Naive thymus-derived CD4-positive, alpha-beta T cell (primary cell): ENCODE data around the gene SLC39A10. TPM values are rescaled to one million over a fixed set of nuclear protein-coding genes. Genes with fewer than 3 reads are reported as not detected.
A peak's percentile ranks its signal among the peaks of the same experiment; 100 is the strongest.
"Not testable (repeated sequence)": the region's sequence is repeated elsewhere in the genome, so short reads cannot be mapped to it uniquely, and the experiment has no call there.

Source experiments
- ATAC-seq: fragments of 150-1000 bp; cut with Tn5 transposase; 2 replicates; pipeline ENCODE4 v1.10.0; 2021; ENCODE audit warnings: mild to moderate bottlenecking, moderate library complexity
- CTCF ChIA-PET: fragments of 350-600 bp; sonication (Branson Sonifier 250); formaldehyde crosslinking; loops from one replicate; lab custom pipeline; 2021; ENCODE audit warnings: antibody characterized with exemption; lab: Charles Lee
- POLR2A ChIA-PET: fragments of 350-600 bp; sonication (Branson Sonifier 250); formaldehyde crosslinking; loops from one replicate; lab custom pipeline; 2021; ENCODE audit warnings: antibody characterized with exemption, inconsistent platforms; lab: Charles Lee
- DNase-seq, 9 donors: peaks; one replicate each; pipeline versions ENCODE4 v3.0.0 to v3.0.0-alpha.2; 2020 to 2022; ENCODE audit warnings: mixed read lengths in 1 of 9
- H3K27ac ChIP-seq: one replicate; pipeline ENCODE4 v1.7.0; 2013; ENCODE audit warnings: mild to moderate bottlenecking, low read depth, low read length, moderate library complexity
- H3K27me3 ChIP-seq, 2 donors: one replicate each; pipeline ENCODE4 v1.7.0; 2013; ENCODE audit warnings: low read length in 2 of 2, mild to moderate bottlenecking in 2 of 2, moderate library complexity in 2 of 2; ENCODE audit not compliant: control insufficient read depth in 2 of 2, insufficient read depth in 2 of 2
- H3K36me3 ChIP-seq, 3 experiments: 1 replicate in 2 of 3; 2 replicates in 1 of 3; pipeline ENCODE4 v1.7.0; 2013; ENCODE audit warnings: low read length in 3 of 3, mild to moderate bottlenecking in 3 of 3, moderate library complexity in 1 of 3; ENCODE audit not compliant: insufficient read depth in 3 of 3, control insufficient read depth in 2 of 3
- H3K4me1 ChIP-seq, 2 donors: one replicate each; pipeline ENCODE4 v1.7.0; 2013; ENCODE audit warnings: low read length in 2 of 2, mild to moderate bottlenecking in 2 of 2, moderate library complexity in 1 of 2; ENCODE audit not compliant: control insufficient read depth in 2 of 2, insufficient read depth in 2 of 2
- H3K4me3 ChIP-seq: 2 replicates; pipeline ENCODE4 v1.7.0; 2013; ENCODE audit warnings: mild to moderate bottlenecking, low read length
- H3K9me3 ChIP-seq, 3 experiments: 1 replicate in 2 of 3; 2 replicates in 1 of 3; pipeline ENCODE4 v1.7.0; 2013; ENCODE audit warnings: low read length in 3 of 3; ENCODE audit not compliant: control insufficient read depth in 2 of 3
- H3K27ac Mint-ChIP-seq, 9 donors: one replicate each; pipeline ENCODE4 v1.8.0; 2020 to 2022; ENCODE audit warnings: mixed read lengths in 9 of 9, mild to moderate bottlenecking in 8 of 9, moderate library complexity in 5 of 9, inconsistent platforms in 2 of 9
- H3K27me3 Mint-ChIP-seq, 5 donors: one replicate each; pipeline ENCODE4 v1.8.0; 2021 to 2022; ENCODE audit warnings: mixed read lengths in 5 of 5, mild to moderate bottlenecking in 1 of 5
- H3K36me3 Mint-ChIP-seq, 5 donors: one replicate each; pipeline ENCODE4 v1.8.0; 2020 to 2022; ENCODE audit warnings: mixed read lengths in 5 of 5, mild to moderate bottlenecking in 3 of 5, inconsistent platforms in 1 of 5
- H3K4me1 Mint-ChIP-seq, 7 donors: one replicate each; pipeline ENCODE4 v1.8.0; 2020 to 2022; ENCODE audit warnings: mixed read lengths in 7 of 7, mild to moderate bottlenecking in 3 of 7, inconsistent platforms in 1 of 7
- H3K4me3 Mint-ChIP-seq, 10 donors: one replicate each; pipeline ENCODE4 v1.8.0; 2020 to 2022; ENCODE audit warnings: mild to moderate bottlenecking in 10 of 10, mixed read lengths in 10 of 10, moderate library complexity in 6 of 10, inconsistent platforms in 2 of 10
- H3K9me3 Mint-ChIP-seq, 11 donors: one replicate each; pipeline ENCODE4 v1.8.0; 2020 to 2022; ENCODE audit warnings: mixed read lengths in 11 of 11, mild to moderate bottlenecking in 4 of 11, inconsistent platforms in 1 of 11, moderate library complexity in 1 of 11
- intact Hi-C, 2 donors: fragments of 100-400 bp; cut with micrococcal nuclease; formaldehyde crosslinking; loops; one replicate each; pipeline ENCODE4 v1.15.1; 2023
- polyA plus RNA-seq, 2 donors: library from polyadenylated mRNA; unstranded; fragments of 300-500 nt; fragmentation: Illumina TruSeq; gene quantifications; one replicate each; pipeline ENCODE4 v1.2.3, GENCODE V29; 2021
- total RNA-seq, 6 experiments: library from RNA in 5 of 6; stranded (reverse) in 5 of 6; gene quantifications; 1 replicate in 5 of 6; 2 replicates in 1 of 6; pipeline ENCODE4 v1.2.3 and lab custom pipeline; 2021 to 2026

The SLC39A10 gene
- total and polyA plus RNA-seq, 7 experiments from 2014 or later = 6.6 to 92.9 (median 58.0) TPM

DNA sequence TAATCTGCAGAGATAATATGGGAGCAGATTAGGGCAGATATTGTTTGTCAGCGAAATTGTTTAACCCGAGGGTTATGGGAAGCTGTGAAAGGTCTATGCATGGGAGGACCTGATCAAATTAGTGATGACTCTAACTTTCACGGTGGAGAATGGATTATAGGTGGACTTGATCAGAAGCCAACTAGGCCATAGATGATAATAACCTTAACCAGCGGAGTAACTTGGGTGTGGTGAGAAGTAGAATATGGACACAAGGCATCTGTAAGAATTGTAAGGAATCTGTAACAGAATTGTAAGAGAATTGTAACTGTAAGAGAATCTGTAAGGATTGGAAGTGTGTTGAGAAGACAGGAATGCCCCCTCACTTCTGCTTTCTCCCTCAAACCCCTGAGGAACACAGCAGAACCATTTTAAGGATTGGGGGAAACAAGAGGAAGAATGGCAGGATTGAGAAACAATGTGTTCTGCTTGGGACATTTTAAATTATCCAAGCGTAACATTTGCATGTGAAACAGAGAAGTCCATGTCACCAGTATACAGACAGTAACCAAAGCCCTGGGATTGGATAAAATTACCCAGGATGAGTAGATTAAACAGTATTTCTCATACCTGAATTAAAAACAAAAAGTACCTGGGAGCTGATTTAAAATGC, 14.9 kb upstream of the SLC39A10 start:
- no peak overlapping the region for H3K4me3 Mint-ChIP-seq
- intact Hi-C loops = no loop called here
- H3K36me3 ChIP-seq = no peaks in the 10 kb centered on the region
- DNase-seq (no peak), ATAC-seq (no peak)
- ChIA-PET CTCF (no interaction called here), POLR2A (interaction anchor here (1.3 to 1.4 kb wide), 2 partner anchors 15 to 45 kb away, joined by 5 read pairs; partner anchors contain the start of gene SLC39A10)
- H3K27me3 Mint-ChIP-seq = no peaks in the 10 kb centered on the region
- H3K4me3 ChIP-seq = no peak overlapping the region
- peaks cover 0 to 3% (median 0%) of the 10 kb centered on the region in 11 donors for H3K9me3 Mint-ChIP-seq
- H3K27me3 ChIP-seq = no peaks in the 10 kb centered on the region
- no peaks in the 10 kb centered on the region for H3K9me3 ChIP-seq
- H3K36me3 Mint-ChIP-seq = peaks cover 0 to 11% (median 0%) of the 10 kb centered on the region in 5 donors
- H3K27ac ChIP-seq = no peak overlapping the region
- no peaks in the 10 kb centered on the region for H3K4me1 ChIP-seq
- H3K27ac Mint-ChIP-seq = no peak overlapping the region
- H3K4me1 Mint-ChIP-seq = peaks cover 5 to 14% (median 10%) of the 10 kb centered on the region in 7 donors

DNA sequence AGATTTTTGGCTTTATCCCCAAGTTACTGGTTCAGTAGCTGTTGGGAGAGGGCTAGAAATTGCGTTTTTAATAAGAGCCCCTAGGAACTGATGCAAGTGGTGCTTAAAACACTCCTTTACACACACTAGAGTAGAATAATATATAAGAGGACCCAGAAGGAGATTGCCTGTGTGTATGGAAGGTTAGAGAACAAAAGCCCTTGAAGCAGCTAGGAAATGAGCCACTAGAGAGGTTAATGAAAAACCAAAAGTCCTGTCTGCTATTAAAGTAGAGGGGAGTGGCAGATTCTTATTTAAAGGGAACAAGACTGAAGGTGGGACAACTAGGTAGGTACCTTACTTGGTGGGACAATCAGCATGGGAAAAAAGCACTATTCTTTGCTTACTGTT, 14.4 kb upstream of the SLC39A10 start:
- intact Hi-C loops = no loop called here
- Histone ChIP-seq H3K27ac (no peak overlapping the region), H3K27me3 (no peaks in the 10 kb centered on the region), H3K4me3 (no peak overlapping the region), H3K9me3 (no peaks in the 10 kb centered on the region), H3K4me1 (no peaks in the 10 kb centered on the region), H3K36me3 (no peaks in the 10 kb centered on the region)
- ATAC-seq = no peak
- peaks cover 0 to 14% (median 0%) of the 10 kb centered on the region in 5 donors for H3K36me3 Mint-ChIP-seq
- H3K27me3 Mint-ChIP-seq = no peaks in the 10 kb centered on the region
- CTCF ChIA-PET = no interaction called here
- peaks cover 0 to 6% (median 0%) of the 10 kb centered on the region in 11 donors for H3K9me3 Mint-ChIP-seq
- peaks cover 5 to 18% (median 10%) of the 10 kb centered on the region in 7 donors for H3K4me1 Mint-ChIP-seq
- no peak overlapping the region for H3K4me3 Mint-ChIP-seq
- H3K27ac Mint-ChIP-seq = peak overlapping the region in 1 of 9 donors; percentile 15
- DNase-seq = no peak
- POLR2A ChIA-PET = interaction anchor here (1.3 to 1.4 kb wide), 2 partner anchors 14 to 46 kb away, joined by 5 read pairs; partner anchors contain the start of gene SLC39A10

DNA sequence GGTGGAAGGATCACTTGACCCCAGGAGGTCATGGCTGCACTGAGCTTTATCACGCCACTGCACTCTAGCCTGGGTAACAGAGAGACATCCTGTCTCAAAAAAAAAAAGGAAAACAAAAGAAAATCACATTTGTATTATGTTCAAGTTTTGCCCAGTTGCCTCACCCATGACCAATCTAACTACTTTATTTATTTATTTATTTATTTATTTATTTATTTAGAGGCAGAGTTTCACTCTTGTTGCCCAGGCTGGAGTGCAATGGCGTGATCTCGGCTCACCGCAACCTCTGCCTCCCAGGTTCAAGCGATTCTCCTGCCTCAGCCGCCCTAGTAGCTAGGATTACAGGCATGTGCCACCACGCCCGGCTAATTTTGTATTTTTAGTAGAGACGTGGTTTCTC, 12.3 kb upstream of the SLC39A10 start:
- intact Hi-C loops, ATAC-seq, H3K36me3 ChIP-seq, H3K27me3 ChIP-seq, H3K27ac ChIP-seq, H3K27ac Mint-ChIP-seq, H3K4me1 ChIP-seq, H3K4me3 ChIP-seq, DNase-seq, H3K9me3 ChIP-seq, H3K27me3 Mint-ChIP-seq, H3K9me3 Mint-ChIP-seq, H3K4me3 Mint-ChIP-seq: not testable (repeated sequence)
- ChIA-PET POLR2A (interaction anchor here (1.1 kb wide), 1 partner anchor 12 kb away, joined by 9 read pairs; the partner anchor contains the start of gene SLC39A10), CTCF (interaction anchor here (2.2 kb wide), 1 partner anchor 146 kb away, joined by 7 read pairs; no protein-coding TSS in a partner anchor)
- Mint-ChIP-seq H3K4me1 (peaks cover 13 to 30% (median 21%) of the 10 kb centered on the region in 7 donors), H3K36me3 (peaks cover 0 to 15% (median 0%) of the 10 kb centered on the region in 5 donors)

DNA sequence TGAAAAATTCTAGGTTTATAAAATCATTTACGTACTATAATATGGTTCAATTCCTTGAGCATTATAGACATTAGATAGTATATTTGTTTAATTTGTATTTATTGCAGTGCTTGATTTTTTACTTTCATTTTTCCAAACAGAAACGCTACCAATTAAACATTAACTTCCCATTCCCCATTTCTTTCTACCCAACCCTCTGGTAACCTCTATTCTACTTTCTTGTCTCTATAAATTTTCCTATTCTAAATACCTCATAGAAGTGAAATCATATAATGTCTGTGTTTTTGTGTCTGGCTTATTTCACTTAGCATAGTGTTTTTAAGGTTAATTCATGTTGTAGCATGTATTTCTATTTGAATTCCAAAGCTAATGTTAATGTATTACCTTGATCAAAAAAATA, 11.6 kb upstream of the SLC39A10 start:
- H3K4me3 Mint-ChIP-seq = peak overlapping the region in 4 of 10 donors; percentile 1 to 38 (median 22)
- H3K4me1 Mint-ChIP-seq = peaks cover 16 to 37% (median 26%) of the 10 kb centered on the region in 7 donors
- no peak for DNase-seq
- peaks cover 0 to 18% (median 0%) of the 10 kb centered on the region in 5 donors for H3K36me3 Mint-ChIP-seq
- ChIA-PET CTCF (interaction anchor here (2.2 kb wide), 1 partner anchor 147 kb away, joined by 7 read pairs; no protein-coding TSS in a partner anchor), POLR2A (interaction anchor here (0.7 kb wide), 1 partner anchor 11 kb away, joined by 3 read pairs; the partner anchor contains the start of gene SLC39A10)
- H3K27me3 Mint-ChIP-seq = no peaks in the 10 kb centered on the region
- Histone ChIP-seq H3K9me3 (no peaks in the 10 kb centered on the region), H3K36me3 (no peaks in the 10 kb centered on the region), H3K27me3 (no peaks in the 10 kb centered on the region), H3K27ac (no peak overlapping the region), H3K4me1 (no peaks in the 10 kb centered on the region), H3K4me3 (no peak overlapping the region)
- no peak for ATAC-seq
- intact Hi-C loops = no loop called here
- H3K27ac Mint-ChIP-seq = peak overlapping the region in 1 of 9 donors; percentile 39
- H3K9me3 Mint-ChIP-seq = peaks cover 0 to 6% (median 0%) of the 10 kb centered on the region in 11 donors

DNA sequence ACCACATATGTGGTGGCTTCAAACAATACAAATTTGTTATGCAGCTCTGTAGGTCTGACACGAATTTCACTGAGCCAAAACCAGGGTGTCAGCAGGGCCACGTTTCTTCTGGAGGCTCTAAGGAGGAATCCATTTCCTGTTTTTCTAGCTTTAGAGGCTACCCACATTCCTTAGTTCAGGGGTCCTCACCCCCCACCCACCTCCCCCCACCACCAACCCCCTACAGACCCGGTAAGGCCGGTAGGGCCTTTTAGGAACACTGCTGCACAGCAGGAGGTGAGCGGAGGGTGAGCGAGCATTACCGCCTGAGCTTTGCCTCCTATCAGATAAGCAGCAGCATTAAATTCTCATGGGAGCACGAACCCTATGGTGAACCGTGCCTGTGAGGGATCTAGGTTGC, 10.6 kb upstream of the SLC39A10 start:
- DNase-seq (no peak), ATAC-seq (no peak)
- no peak overlapping the region for H3K27ac ChIP-seq
- H3K4me1 ChIP-seq = no peaks in the 10 kb centered on the region
- no peaks in the 10 kb centered on the region for H3K36me3 ChIP-seq
- H3K9me3 Mint-ChIP-seq = peaks cover 0 to 6% (median 0%) of the 10 kb centered on the region in 11 donors
- peaks cover 0 to 18% (median 0%) of the 10 kb centered on the region in 5 donors for H3K36me3 Mint-ChIP-seq
- intact Hi-C loops = no loop called here
- no peak overlapping the region for H3K4me3 ChIP-seq
- peaks cover 15 to 40% (median 26%) of the 10 kb centered on the region in 7 donors for H3K4me1 Mint-ChIP-seq
- ChIA-PET CTCF (no interaction called here), POLR2A (interaction anchor here (0.8 to 1.3 kb wide), 2 partner anchors 9 to 12 kb away, joined by 4 read pairs; no protein-coding TSS in a partner anchor)
- no peaks in the 10 kb centered on the region for H3K9me3 ChIP-seq
- H3K4me3 Mint-ChIP-seq = no peak overlapping the region
- H3K27ac Mint-ChIP-seq = no peak overlapping the region
- H3K27me3 Mint-ChIP-seq = no peaks in the 10 kb centered on the region
- no peaks in the 10 kb centered on the region for H3K27me3 ChIP-seq

DNA sequence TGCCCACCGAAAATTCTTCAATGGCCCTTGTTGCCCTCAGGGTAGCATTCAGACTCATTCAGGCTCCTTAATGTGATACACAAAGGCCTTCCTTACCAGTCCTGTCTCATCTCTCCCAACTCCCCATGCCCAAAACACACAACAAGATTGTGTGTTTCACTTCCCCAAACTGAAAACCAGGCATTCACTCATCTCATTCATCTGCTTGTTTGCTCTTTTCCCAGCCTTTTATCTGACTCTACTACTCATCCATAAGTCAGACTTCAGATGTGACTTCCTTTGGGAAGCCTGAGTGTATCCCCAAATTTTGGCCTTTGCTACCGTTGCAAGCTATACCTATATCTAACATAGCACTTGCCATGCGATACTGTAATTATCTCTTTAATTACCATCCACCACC, 9.7 kb upstream of the SLC39A10 start:
- H3K4me1 ChIP-seq = no peaks in the 10 kb centered on the region
- Mint-ChIP-seq H3K27ac (no peak overlapping the region), H3K4me1 (peaks cover 15 to 40% (median 25%) of the 10 kb centered on the region in 7 donors), H3K27me3 (no peaks in the 10 kb centered on the region), H3K4me3 (no peak overlapping the region), H3K36me3 (peaks cover 0 to 18% (median 0%) of the 10 kb centered on the region in 5 donors), H3K9me3 (peaks cover 0 to 8% (median 0%) of the 10 kb centered on the region in 11 donors)
- ChIA-PET CTCF (no interaction called here), POLR2A (interaction anchor here (1.3 kb wide), 2 partner anchors 9 to 13 kb away, joined by 3 to 4 read pairs; no protein-coding TSS in a partner anchor)
- H3K27ac ChIP-seq = no peak overlapping the region
- intact Hi-C loops = no loop called here
- H3K36me3 ChIP-seq = no peaks in the 10 kb centered on the region
- no peaks in the 10 kb centered on the region for H3K9me3 ChIP-seq
- no peak overlapping the region for H3K4me3 ChIP-seq
- ATAC-seq (no peak), DNase-seq (no peak)
- no peaks in the 10 kb centered on the region for H3K27me3 ChIP-seq
